CD14-positive monocyte (primary cell): ENCODE results near the gene ARHGEF7. TPM values are rescaled to one million over a fixed set of nuclear protein-coding genes. Genes with fewer than 3 reads are reported as not detected.

Experiments
- DNase-seq, 3 donors: peaks; one replicate each; pipeline ENCODE4 v3.0.0-alpha.2; 2011 to 2022
- H2AFZ ChIP-seq: 2 replicates; pipeline ENCODE4 v1.6.0; 2012; ENCODE audit warnings: mild to moderate bottlenecking, low read depth, low read length, inconsistent platforms; ENCODE audit not compliant: insufficient read depth, poor library complexity, severe bottlenecking
- H3K27ac ChIP-seq, 2 donors: 1 replicate in 1 of 2; 2 replicates in 1 of 2; pipeline ENCODE4 v1.5.1; 2012 to 2013; ENCODE audit warnings: low read length in 2 of 2, control low read depth in 1 of 2, inconsistent platforms in 1 of 2, low read depth in 1 of 2, mild to moderate bottlenecking in 1 of 2
- H3K27me3 ChIP-seq, 2 donors: one replicate each; pipeline versions ENCODE4 v1.6.0 to v1.6.1; 2011 to 2013; ENCODE audit warnings: low read length in 2 of 2; ENCODE audit not compliant: control insufficient read depth in 2 of 2, insufficient read depth in 2 of 2
- H3K36me3 ChIP-seq, 2 donors: replicated peaks in 1 of 2; 1 replicate in 1 of 2; 2 replicates in 1 of 2; pipeline versions ENCODE4 v1.5.1 to v1.6.1; 2012 to 2013; ENCODE audit warnings: low read length in 2 of 2, control low read depth in 1 of 2, inconsistent platforms in 1 of 2, mild to moderate bottlenecking in 1 of 2; ENCODE audit not compliant: insufficient read depth in 2 of 2, control insufficient read depth in 1 of 2
- H3K4me1 ChIP-seq, 2 donors: 1 replicate in 1 of 2; 2 replicates in 1 of 2; pipeline versions ENCODE4 v1.5.1 to v1.6.1; 2012 to 2013; ENCODE audit warnings: low read length in 2 of 2, control low read depth in 1 of 2, inconsistent platforms in 1 of 2, mild to moderate bottlenecking in 1 of 2, moderate library complexity in 1 of 2; ENCODE audit not compliant: insufficient read depth in 2 of 2, control insufficient read depth in 1 of 2
- H3K4me2 ChIP-seq: replicated peaks from 2 replicates; pipeline ENCODE3; 2012; ENCODE audit warnings: low read length, moderate library complexity, mild to moderate bottlenecking; ENCODE audit not compliant: poor library complexity, severe bottlenecking; ENCODE audit errors: extremely low read depth
- H3K4me3 ChIP-seq, 3 experiments: fragments of 200-600 bp in 1 of 3; sonication (generic) in 1 of 3; replicated peaks in 1 of 3; 1 replicate in 2 of 3; 2 replicates in 1 of 3; pipeline ENCODE4 v1.5.1; 2011 to 2013; ENCODE audit warnings: low read length in 3 of 3, mild to moderate bottlenecking in 3 of 3, control low read depth in 2 of 3, low read depth in 2 of 3, inconsistent platforms in 1 of 3, moderate library complexity in 1 of 3
- H3K79me2 ChIP-seq: 2 replicates; pipeline ENCODE4 v1.6.0; 2012; ENCODE audit warnings: mild to moderate bottlenecking, control low read depth, inconsistent platforms, low read length, moderate library complexity; ENCODE audit not compliant: insufficient read depth
- H3K9ac ChIP-seq: 2 replicates; pipeline ENCODE4 v1.6.0; 2017; ENCODE audit warnings: low read length, mild to moderate bottlenecking; ENCODE audit not compliant: insufficient read depth, poor library complexity, severe bottlenecking
- H3K9me3 ChIP-seq, 2 donors: replicated peaks in 1 of 2; 1 replicate in 1 of 2; 2 replicates in 1 of 2; pipeline versions ENCODE4 v1.5.1 to v1.6.1; 2012 to 2013; ENCODE audit warnings: low read length in 2 of 2, control low read depth in 1 of 2; ENCODE audit not compliant: control insufficient read depth in 1 of 2, insufficient read depth in 1 of 2
- H4K20me1 ChIP-seq: 2 replicates; pipeline ENCODE4 v1.6.0; 2012; ENCODE audit warnings: mild to moderate bottlenecking, low read length, control low read depth, moderate library complexity; ENCODE audit not compliant: insufficient read depth
- H3K27ac Mint-ChIP-seq, 7 donors: one replicate each; pipeline ENCODE4 v1.8.0; 2020; ENCODE audit warnings: mild to moderate bottlenecking in 7 of 7, mixed read lengths in 7 of 7, moderate library complexity in 6 of 7, inconsistent platforms in 2 of 7
- H3K27me3 Mint-ChIP-seq, 3 donors: one replicate each; pipeline ENCODE4 v1.8.0; 2021 to 2022; ENCODE audit warnings: low read depth in 3 of 3, mild to moderate bottlenecking in 3 of 3, mixed read lengths in 3 of 3, moderate library complexity in 3 of 3, inconsistent platforms in 1 of 3
- H3K36me3 Mint-ChIP-seq, 2 donors: one replicate each; pipeline ENCODE4 v1.8.0; 2020; ENCODE audit warnings: mixed read lengths in 2 of 2, inconsistent platforms in 1 of 2, mild to moderate bottlenecking in 1 of 2
- H3K4me1 Mint-ChIP-seq: one replicate; pipeline ENCODE4 v1.8.0; 2020; ENCODE audit warnings: mild to moderate bottlenecking, mixed read lengths
- H3K4me3 Mint-ChIP-seq, 2 donors: one replicate each; pipeline ENCODE4 v1.8.0; 2020; ENCODE audit warnings: mild to moderate bottlenecking in 2 of 2, mixed read lengths in 2 of 2, moderate library complexity in 1 of 2
- H3K9me3 Mint-ChIP-seq, 7 donors: one replicate each; pipeline ENCODE4 v1.8.0; 2020 to 2022; ENCODE audit warnings: mixed read lengths in 7 of 7, mild to moderate bottlenecking in 6 of 7, moderate library complexity in 6 of 7, inconsistent platforms in 2 of 7
- WGBS: methylation state at CpG from one replicate; pipeline ENCODE4 v1.1.5; 2013; ENCODE audit warnings: missing lambda C conversion rate; ENCODE audit not compliant: insufficient coverage; 5-methylcytosine and 5-hydroxymethylcytosine counted together
- intact Hi-C, 2 donors: fragments of 100-400 bp; cut with micrococcal nuclease; formaldehyde crosslinking; loops; one replicate each; pipeline versions ENCODE4 v1.15.0 to v1.15.1; 2023
- polyA plus RNA-seq, 3 donors: library from polyadenylated mRNA; depleted of rRNA in 1 of 3; unstranded in 2 of 3; stranded (reverse) in 1 of 3; fragments of 300-500 nt in 2 of 3; fragments of >200 nt in 1 of 3; fragmentation: Illumina TruSeq in 2 of 3; gene quantifications; 1 replicate in 2 of 3; 2 replicates in 1 of 3; pipeline ENCODE4 v1.2.3, GENCODE V29; 2012 to 2021
- TF ChIP-seq, protein P1 (sequence below): fragments of 200-600 bp; IDR thresholded peaks from one replicate; pipeline ENCODE4 v1.8.0; 2022; ENCODE audit warnings: antibody characterized with exemption, mild to moderate bottlenecking

The ARHGEF7 gene
- polyA plus RNA-seq, 3 donors: 4.6 to 29.0 (median 6.1) TPM

DNA sequence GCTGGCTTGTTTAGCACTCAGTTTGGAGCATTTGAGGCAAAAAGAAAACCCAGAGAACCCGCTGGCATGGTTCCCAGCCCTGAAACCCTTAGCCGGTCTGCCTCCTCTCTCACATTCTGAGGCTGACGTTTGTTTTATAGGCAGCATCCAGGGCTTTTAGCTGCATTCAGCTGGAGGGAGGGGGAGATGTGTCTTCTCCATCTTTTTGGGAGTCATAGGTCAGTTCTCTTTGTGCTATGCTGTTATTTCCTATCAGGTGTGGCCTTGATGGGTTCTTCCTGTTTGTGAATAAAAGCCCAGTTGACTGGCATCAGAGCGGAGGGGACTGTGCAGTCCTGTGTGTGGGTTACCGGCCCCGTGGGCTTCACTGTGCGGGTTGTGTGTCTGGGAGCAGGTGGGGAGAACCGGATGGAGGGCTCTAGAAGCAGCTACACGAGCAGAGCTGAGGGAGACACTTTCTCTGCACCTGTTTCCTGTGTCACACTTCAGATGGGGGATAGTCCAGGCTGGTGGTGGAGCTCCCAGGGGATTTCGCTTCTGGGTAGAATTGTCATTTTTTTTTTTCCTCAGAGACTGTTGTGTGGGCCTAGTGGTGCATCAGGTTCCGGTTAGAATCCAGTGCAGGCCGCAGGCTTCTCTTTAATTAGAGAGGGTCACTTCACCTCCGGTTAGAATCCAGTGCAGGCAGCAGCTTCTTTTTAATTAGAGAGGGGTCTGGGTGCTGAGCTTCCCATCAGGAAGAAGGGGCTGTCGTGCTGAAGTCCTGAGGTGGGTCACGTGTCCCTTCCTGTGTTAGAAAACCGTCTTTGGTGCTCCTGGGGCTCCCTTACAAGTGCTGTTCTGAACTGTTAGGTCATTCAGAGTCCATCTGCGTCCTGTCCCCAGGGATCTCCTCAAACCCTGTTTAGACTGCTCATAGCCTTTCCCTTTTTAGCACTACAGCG, 69.6 kb downstream of the ARHGEF7 start:
- Histone ChIP-seq H3K27ac (no peak overlapping the region), H3K79me2 (peaks cover 81% of the 10 kb centered on the region), H2AFZ (no peak overlapping the region), H4K20me1 (peaks cover 100% of the 10 kb centered on the region), H3K4me3 (no peak overlapping the region), H3K9me3 (no peaks in the 10 kb centered on the region), H3K27me3 (no peaks in the 10 kb centered on the region), H3K4me1 (no peaks in the 10 kb centered on the region), H3K4me2 (no peak overlapping the region), H3K36me3 (peaks cover 3 to 19% of the 10 kb centered on the region in 2 donors), H3K9ac (peak overlapping the region; percentile 5)
- Mint-ChIP-seq H3K4me1 (peaks cover 42% of the 10 kb centered on the region), H3K9me3 (peaks cover 0 to 4% (median 0%) of the 10 kb centered on the region in 7 donors), H3K4me3 (no peak overlapping the region), H3K36me3 (peaks cover 30 to 36% of the 10 kb centered on the region in 2 donors), H3K27me3 (peaks cover 0 to 2% (median 0%) of the 10 kb centered on the region in 3 donors), H3K27ac (peak overlapping the region in 2 of 7 donors; percentile 30 to 54)
- intact Hi-C loops: no loop called here
- WGBS: 17% methylated on average over 11 of the region's 18 CpGs
- TF ChIP-seq, protein P1, sequence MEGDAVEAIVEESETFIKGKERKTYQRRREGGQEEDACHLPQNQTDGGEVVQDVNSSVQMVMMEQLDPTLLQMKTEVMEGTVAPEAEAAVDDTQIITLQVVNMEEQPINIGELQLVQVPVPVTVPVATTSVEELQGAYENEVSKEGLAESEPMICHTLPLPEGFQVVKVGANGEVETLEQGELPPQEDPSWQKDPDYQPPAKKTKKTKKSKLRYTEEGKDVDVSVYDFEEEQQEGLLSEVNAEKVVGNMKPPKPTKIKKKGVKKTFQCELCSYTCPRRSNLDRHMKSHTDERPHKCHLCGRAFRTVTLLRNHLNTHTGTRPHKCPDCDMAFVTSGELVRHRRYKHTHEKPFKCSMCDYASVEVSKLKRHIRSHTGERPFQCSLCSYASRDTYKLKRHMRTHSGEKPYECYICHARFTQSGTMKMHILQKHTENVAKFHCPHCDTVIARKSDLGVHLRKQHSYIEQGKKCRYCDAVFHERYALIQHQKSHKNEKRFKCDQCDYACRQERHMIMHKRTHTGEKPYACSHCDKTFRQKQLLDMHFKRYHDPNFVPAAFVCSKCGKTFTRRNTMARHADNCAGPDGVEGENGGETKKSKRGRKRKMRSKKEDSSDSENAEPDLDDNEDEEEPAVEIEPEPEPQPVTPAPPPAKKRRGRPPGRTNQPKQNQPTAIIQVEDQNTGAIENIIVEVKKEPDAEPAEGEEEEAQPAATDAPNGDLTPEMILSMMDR: no peak
- DNase-seq: no peak

DNA sequence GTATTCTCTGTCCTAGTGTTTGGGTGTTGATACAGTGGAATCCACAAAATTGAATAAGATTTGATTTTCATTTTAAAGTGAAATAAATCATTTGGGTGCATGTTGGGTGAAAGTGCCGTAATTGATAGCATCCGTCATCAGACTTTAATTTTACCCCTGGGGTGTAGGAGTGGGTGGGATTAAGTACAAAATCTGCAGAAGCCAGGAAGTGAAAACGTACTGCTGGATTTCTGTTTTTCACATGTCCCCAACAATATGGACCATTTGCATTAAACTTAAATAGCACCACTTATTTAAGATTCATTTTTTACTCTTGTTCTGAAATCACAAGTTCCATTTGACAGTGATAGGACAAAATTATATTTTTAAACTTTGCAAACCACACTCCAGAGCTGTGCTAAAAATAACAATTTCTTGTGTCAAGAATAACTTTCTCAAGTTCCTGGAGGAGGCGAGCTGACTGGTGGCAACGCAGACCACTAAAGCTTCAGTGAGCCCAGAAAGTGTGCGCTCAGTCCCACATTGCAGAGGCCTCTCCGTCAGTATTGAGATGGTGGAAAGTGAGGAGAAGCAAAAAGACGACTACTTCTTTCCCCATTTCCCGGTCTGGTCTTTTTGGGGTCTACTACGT, 71.3 kb downstream of the ARHGEF7 start:
- Mint-ChIP-seq H3K27me3 (peaks cover 0 to 2% (median 0%) of the 10 kb centered on the region in 3 donors), H3K4me1 (peaks cover 59% of the 10 kb centered on the region), H3K27ac (peak overlapping the region in 2 of 7 donors; percentile 31 to 58), H3K36me3 (peaks cover 27 to 29% of the 10 kb centered on the region in 2 donors), H3K9me3 (peaks cover 0 to 4% (median 0%) of the 10 kb centered on the region in 7 donors), H3K4me3 (no peak overlapping the region)
- Histone ChIP-seq H3K9me3 (no peaks in the 10 kb centered on the region), H4K20me1 (peaks cover 99% of the 10 kb centered on the region), H3K4me3 (no peak overlapping the region), H3K4me1 (peaks cover 6 to 8% of the 10 kb centered on the region in 2 donors), H3K36me3 (peaks cover 3 to 19% of the 10 kb centered on the region in 2 donors), H3K9ac (no peak overlapping the region), H3K4me2 (no peak overlapping the region), H3K27ac (no peak overlapping the region), H2AFZ (no peak overlapping the region), H3K27me3 (no peaks in the 10 kb centered on the region), H3K79me2 (peaks cover 68% of the 10 kb centered on the region)
- TF ChIP-seq, protein P1: no peak
- intact Hi-C loops: no loop called here
- WGBS: 82% methylated on average over 6 of the region's 10 CpGs
- no peak for DNase-seq
